ENCODE results near the gene ANAPC7.
"Not testable (repeated sequence)": the region's sequence is repeated elsewhere in the genome, so short reads cannot be mapped to it uniquely, and the experiment has no call there.

Gene ANAPC7

DNA sequence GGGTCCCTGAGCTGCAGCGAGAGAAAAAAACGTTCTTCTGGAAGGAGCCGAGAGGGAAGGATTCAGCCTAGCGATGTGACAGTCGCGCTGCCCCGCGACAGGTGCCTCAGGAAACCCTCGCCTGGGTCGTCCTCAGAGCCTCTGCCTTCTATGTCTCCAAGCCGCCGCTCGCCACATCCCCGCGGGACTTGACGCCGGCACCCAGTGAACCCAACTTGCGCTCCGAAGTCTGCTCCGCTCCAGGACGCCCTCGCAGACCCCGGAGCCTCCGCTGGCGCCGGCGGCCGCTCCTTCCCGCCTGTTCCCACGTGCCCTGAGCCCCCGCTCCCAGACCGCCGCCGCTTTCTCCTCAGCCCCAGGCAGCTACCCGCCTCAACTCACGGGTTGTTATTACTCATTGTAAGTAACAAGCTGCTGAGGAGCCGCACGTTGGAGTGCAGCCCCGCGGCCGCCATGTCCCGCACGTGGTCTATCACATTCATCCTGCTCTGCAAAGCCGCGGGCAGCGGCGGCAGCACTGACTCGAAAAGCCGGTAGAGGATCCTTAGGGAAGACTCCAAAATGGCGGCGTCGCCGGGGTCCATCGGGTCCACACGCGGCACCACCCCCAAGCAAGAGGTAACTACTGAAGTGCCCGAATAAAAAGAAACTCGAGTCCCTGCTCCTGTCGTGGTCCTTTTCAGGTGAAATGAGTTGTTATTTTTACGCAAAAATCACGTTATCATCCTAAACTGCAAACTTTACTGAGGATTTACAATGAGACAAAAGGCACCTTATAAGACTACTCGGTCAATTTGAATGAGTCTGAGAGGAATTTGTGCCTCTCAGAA is at the start of gene ANAPC7:
Gene ANAPC7, minus strand, starts transcription at position 563 of the 830 bp plus-strand sequence. Its CDS starts 81 bp downstream, at position 482.
- DNase-seq: peak; percentile 77 to 82

GRCh38 chr12:110451263-110451662 is 47.8 kb upstream of the ANAPC7 start:
- DNase-seq: no peak

DNA sequence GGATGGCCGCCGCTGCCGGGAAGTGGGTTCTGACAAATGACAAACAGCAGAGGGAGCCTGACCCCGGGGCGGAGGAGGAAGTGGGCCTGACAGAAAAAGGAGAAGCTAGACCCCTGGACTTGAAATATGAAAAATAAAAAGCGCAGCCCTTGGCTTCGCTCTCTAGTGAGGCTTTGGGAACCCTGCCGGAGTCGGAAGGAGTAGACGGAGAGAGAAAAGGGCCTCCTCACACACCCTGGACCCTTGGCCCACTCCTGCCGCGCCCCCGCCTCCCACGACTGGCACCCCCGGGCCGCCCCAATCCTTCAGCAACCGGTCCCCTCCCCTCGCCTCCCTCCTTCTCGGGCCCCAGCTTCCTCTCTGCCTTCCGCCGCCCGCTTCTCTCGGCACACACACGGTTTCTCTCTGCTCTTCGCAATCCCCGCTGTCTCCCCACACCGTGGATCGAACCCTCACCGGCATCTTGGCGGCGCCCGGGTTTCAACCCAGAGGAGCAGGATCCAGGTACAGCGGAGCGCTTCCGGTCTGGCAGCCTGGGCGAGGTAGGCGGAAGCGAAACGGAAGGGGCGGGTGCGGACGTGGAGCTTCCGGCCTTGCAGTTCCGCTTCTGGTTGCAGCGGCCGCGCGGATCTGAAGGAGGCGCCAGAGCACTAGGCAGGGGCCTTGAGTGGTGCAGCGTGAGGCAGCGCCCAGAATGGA is 46.4 kb upstream of the ANAPC7 start, which contains the start of gene ARPC3:
Gene ARPC3, minus strand, starts transcription at position 539 of the 699 bp plus-strand sequence. Its CDS starts 77 bp downstream, at position 462.
- DNase-seq: peak; percentile 89 to 94

- no peak for DNase-seq
These were observed 40.9 kb upstream of the ANAPC7 start for GRCh38 chr12:110444455-110444854.

GRCh38 chr12:110436231-110436630 is 32.7 kb upstream of the ANAPC7 start:
- DNase-seq: no peak

DNA sequence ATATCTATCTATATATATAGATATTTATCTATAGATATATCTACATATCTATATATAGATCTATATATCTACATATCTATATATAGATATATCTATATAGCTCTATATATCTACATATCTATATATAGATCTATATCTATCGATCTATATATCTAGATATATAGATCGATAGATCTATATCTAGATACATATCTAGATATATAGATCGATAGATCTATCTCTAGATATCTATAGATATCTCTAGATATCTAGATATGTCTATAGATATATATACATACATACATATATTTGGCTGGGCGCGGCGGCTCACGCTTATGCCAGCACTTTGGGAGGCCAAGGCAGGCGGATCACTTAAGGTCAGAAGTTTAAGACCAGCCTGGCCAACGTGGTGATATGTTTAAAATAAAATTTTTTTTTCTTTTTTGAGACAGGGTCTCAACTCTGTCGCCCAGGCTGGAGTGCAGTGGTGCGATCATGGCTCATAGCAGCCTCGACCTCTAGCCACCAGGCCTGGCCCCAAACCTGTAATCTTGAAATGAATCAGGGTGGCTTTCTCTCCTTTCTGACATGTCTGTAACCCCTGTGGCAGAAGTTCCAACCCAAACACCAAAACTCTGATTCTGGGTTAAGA is 28.6 kb upstream of the ANAPC7 start:
- no peak for DNase-seq

DNA sequence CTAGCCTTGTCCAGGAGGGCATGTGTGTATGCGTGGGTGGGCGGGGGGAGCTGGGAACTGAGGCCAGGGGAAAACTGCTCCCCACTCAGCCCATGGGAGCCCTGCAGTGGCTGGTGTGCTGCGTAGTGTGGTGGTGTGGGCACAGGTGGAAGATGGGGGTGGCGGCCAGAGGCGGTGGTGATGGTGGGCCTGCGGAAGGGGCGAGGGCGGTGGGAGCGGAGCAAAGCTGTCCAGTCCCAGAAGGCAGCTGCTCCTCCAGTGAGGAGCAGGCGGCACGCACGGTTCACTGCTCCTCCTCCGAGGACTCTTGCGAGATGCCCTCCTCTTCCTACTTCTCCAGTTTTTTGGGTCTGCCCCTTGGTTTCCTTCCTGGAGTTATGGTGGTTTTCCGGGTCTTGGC is 26.2 kb upstream of the ANAPC7 start:
- not testable (repeated sequence) for DNase-seq

DNA sequence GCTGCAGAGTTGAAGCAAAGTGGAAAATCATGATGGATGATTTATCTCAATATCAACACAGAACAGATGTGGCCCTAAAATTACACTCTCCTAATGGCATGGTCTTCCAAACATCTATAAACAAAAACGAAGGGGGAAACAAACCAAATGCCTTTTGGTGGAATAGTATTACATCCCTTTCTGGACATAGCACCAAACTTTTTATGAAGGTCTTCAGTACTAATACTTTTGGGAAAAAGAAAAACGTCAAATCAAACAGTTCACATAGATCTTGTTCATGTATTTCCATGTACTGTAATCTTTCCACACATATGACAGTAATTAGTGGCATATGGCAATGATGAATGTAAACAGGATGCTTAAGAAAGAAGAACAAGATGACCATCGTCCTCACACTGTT is 22.9 kb upstream of the ANAPC7 start:
- no peak for DNase-seq

GRCh38 chr12:110424237-110424636 is 20.7 kb upstream of the ANAPC7 start:
- DNase-seq: no peak

- DNase-seq: no peak
These were observed 18.2 kb upstream of the ANAPC7 start for GRCh38 chr12:110421701-110422100.

- DNase-seq: no peak
These were observed 17.7 kb upstream of the ANAPC7 start for GRCh38 chr12:110421159-110421661.

DNA sequence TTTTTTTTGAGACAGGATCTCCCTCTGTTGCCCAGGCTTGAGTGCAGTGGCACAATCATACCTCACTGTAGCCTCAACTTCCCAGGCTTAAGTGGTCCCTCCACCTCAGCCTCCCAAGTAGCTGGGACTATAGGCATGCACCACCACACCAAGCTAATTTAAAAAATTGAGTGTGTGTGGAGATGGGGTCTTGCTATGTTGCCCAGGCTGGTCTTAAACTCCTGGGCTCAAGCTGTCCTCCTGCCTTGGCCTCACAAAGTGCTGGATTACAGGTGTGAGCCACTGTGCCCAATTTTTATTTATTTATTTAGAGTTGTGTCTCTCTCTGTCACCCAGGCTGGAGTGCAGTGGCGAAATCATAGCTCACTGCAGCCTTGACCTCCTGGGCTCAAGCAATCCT is 17.1 kb upstream of the ANAPC7 start:
- DNase-seq: not testable (repeated sequence)

GRCh38 chr12:110417113-110417512 is 13.6 kb upstream of the ANAPC7 start:
- not testable (repeated sequence) for DNase-seq

DNA sequence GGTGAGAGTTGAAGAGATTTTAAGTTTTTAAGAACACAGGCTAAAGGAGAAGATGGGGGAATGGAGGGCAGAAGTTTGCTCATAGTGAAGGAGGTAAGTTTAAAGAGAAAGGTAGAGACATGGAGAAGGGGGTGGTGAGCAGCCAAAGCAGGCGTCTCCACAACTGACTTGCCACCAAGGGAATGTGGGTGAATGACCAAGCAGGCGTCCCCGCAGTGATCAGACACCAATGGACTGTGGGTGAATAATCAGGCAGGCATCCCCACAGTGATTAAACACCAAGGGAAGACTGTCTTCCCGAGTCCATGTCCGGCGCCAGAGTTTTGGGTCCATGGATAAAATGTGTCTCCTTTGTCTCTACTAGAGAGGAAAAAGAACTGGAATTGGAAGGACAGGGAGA is 6.6 kb upstream of the ANAPC7 start:
- not testable (repeated sequence) for DNase-seq

DNA sequence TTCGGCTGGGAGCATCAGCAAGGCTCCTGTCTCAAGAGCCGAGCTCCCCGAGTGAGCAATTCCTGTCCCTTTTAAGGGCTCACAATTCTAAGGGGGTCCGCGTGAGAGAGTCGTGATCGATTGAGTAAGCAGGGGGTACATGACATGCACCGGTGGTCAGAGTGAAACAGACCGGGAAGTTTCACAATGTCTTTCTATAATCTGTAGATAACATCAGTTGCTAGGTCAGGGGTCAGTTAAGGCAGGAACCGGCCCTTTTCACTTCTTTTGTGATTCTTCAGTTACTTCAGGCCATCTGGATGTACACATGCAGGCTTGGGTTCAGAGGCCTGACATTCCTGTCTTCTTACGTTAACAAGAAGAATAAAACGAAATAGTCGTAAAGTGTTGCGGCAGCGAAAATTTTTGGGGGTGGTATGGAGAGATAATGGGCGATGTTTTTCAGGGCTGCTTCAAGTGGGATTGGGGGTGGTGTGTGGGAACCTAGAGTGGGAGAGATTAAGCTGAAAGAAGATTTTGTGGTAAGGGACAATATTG is 1.7 kb upstream of the ANAPC7 start:
- not testable (repeated sequence) for DNase-seq

DNA sequence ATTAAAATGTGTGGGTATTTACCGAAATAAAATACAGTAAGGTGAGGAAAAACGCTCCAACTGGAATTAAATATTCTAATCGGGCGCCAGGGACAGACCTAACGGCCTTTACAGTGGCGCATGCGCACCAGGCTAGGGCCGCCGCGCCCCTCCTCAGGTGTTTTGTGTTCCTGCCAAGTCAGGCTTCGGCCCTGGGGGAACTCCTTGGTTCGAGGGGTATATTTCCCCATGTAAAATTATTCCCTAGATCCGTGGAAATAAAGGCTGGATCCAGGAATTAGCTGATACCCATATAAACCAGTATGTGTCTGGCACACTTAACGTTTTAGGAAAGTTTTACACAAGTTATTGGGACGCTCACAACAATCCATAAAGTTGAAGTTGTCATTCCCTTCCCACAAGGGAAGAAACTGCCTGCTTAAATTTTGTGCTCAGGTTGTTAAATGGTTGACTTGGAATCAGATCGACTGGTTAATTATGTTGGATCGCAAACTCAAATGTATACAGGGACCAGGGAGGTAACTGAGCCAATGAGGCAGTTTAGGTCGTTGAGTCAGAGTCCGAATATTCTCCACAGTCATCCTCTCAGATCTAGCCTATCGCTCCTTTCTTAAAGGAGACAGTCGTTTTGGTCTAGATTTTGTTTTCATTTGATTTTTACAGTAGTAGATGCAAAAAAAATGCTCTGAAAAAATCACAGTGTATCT is 621 bp upstream of the ANAPC7 start:
- DNase-seq: peak; percentile 44 to 46

GRCh38 chr12:110382683-110383082 is 20.8 kb downstream of the ANAPC7 start:
- no peak for DNase-seq

GRCh38 chr12:110379631-110380030 is 23.9 kb downstream of the ANAPC7 start:
- no peak for DNase-seq

DNA sequence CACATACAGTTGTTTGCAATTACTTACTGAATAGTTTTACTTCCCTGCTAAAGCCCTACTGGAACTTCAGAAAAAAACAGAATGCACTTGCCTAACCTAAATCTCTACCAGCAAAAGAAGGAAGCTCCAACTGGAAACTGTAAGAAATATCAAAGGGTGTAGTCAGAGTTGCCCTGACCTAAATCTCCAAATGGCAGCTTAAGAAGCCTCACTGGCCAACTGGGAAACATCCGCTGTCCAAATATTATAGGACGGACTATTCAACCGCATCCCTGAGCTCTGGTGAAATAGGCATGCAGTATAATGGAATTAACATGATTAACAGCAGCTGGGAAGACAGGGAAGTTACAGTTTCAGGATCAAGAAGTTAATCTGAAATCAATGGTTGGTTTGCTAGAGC is 24.3 kb downstream of the ANAPC7 start:
- no peak for DNase-seq

GRCh38 chr12:110378131-110378790 is 25.2 kb downstream of the ANAPC7 start:
- not testable (repeated sequence) for DNase-seq

DNA sequence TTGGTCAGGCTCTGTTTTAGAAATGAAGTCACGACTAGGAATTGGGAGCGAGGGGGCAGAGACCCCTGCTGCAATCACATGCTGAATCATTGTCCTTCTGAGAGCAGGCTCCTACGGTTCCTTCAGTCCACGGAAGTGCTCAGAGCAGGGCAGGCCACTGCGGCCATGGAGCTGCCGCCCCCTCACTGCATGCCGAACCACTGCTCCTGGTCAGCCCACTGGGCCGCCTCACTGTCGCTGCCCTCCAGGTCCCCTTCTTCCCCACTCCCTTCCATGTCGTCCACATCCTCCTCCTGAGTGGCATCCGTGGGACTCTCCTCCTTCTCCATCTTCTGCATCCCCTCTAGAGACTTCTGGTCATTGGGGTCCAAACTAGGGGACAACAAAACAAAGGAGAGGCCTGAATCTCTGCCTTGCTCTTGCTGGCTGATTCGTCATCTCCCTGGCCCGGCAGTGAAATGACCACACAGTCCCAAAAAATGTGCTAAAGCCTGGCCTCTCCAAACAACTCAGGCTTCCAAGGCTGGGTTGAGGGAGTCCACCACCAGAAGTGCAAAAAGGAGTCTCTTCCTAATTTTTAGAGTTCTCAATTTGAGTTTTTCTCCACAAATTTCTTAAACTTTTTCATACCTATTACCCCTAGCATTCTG is 29.4 kb downstream of the ANAPC7 start:
- no peak for DNase-seq
